Hypothalamus (tissue), 51 donors: ENCODE results near the gene RPUSD2.
"Not testable (repeated sequence)": the region's sequence is repeated elsewhere in the genome, so short reads cannot be mapped to it uniquely, and the experiment has no call there.

Source experiments
- DNase-seq, 51 donors: peaks; one replicate each; lab custom pipeline; 2025; lab: John Stamatoyannopoulos, UW

RPUSD2 gene

DNA sequence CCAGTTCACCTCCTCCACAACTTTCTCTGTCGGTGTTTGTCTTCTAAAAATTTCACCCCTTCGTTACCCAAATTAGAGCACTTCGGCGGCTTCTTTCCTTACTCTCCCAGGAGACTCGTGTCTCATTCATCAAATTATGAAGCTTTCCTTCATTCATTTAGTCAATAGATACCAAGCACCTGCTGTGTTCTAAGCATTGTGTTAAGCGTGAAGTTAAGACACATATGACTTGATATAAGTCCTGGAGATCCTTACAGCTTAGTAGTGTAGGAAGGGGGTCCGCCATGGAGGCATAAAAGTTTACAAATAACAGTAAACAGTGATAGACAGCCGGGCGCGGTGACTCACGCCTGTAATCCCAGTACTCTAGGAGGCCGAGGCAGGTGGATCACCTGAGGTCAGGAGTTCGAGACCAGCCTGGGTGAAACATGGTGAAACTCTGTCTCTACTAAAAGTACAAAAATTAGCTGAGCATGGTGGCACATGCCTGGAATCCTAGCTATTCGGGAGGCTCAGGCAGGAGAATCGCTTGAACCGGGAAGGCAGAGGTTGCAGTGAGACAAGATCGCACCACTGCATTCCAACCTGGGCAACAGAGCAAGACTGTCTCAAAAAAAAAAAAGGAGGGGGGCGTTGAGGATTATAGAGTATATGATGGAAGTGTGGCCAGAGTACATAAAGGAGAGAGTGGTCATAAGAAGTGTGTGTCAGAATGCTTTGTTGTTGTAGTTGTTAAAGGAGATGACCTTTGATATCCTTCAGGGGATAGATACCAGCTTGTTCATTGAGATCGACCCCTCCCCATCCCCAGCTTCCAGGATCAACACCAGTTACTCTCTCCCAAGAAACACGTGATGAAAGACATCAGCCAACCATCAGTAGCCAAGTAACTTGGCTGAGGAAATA lies 3.5 kb upstream of the RPUSD2 start:
- DNase-seq: no peak

DNA sequence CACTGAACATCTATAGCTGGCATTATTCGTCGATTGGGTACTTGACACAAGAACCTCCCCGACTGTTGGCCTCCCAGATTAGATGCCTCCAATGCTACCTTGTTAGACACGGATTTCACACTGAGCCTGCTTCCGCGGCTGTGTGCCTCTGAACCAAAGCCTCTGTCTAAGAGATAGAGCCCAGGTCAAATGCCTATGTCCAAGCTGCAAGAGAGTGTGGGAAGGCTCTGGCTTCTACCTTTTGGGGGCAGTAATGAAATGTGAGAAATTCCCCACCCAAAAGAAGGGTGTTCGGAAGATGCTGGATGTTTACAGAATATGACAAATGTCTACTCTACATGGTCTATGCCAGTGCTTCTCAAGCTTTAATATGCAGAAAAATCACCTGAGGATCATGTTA lies 2.0 kb upstream of the RPUSD2 start:
- peak in 3 of 51 donors; percentile 7 to 8 (median 8) for DNase-seq

DNA sequence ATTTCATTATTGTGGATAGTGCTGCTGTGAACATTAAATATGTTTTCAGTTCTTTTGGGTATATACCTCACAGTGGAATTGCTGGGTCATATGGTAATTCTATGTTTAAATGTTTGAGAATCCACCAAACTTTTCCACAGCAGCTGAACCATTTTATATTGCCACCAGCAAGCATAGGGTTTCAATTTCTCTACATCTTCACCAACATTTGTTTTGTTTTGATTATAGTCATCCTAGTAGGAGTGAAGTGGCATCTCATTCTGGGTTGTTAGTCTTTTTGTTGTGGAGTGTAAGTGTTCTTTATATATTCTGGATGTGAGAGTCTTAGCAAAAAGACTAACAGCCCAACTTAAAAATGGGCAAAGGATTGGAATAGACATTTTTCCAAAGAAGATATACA lies 6.0 kb downstream of the RPUSD2 start:
- no peak for DNase-seq

DNA sequence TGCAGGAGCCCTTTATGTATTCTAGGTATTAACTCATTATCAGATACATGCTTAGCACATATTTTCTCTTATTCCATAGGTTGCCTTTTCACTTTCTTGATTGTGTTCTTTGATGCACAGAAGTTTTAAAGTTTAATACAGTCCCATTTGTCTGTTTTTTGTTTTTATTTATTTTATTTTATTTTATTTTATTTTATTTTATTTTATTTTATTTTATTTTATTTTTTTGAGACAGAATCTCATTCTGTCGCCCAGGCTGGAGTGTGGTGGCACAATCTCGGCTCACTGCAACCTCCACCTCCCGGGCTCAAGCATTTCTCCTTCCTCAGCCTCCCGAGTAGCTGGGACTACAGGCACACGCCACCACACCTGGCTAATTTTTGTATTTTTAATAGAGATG lies 7.8 kb downstream of the RPUSD2 start:
- DNase-seq: not testable (repeated sequence)

DNA sequence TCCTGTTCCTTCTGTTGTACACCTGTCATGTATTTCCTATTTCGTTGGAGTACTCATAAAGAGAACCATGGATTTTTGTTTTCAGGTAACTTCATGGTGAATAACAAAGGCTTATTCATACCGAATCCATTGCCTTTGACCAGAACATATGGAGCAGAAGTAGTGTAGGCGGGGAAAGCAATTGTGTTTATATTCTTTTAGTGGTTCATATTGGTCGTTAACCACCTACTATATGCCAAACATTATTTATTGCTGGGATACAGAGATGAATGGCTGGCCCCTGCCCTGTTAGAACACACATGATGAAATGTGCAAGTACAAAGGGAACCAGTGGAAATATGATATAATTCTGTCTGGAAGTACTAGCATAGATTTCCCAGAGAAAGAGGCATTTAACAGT lies 9.8 kb downstream of the RPUSD2 start:
- no peak for DNase-seq

DNA sequence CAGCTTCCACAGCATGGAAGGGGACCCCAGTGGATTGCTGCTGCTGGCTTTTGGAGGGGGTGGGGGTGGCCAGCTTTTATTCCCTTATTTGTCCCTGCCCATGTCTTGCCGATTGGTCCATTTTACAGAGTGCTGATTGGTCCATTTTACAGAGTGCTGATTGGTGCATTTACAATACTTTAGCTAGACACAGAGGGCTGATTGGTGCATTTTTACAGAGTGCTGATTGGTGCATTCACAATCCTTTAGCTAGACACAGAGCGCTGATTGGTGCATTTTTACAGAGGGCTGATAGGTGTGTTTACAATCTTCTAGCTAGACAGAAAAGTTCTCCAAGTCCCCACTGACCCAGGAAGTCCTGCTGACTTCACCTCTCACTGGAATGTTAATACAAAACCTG lies 12.7 kb downstream of the RPUSD2 start:
- not testable (repeated sequence) for DNase-seq

DNA sequence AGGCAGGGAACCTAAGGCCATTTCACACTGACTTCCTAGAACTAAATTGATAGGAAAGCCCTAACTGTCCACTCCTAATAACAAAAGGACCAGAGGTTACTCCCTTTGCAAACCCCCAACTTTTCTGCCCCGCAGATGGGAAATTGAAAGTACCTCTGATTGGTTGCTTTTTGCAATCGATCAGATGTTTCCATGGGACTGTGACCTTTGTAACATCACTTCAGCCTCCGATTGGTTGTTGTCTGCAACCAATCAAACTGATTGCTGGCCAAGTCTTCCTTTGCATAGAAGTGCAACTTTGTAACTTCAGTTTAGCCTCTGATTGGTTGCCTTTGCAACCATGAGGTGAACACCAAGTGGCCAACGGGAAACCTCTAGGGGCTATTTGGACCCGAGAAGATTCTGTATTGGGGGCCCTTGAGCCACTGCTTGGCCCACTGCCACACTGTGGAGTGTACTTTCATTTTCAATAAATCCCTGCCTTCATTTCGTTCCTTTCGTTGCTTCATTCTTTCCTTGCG lies 13.7 kb downstream of the RPUSD2 start:
- peak in 7 of 51 donors; percentile 1 to 28 (median 7) for DNase-seq

DNA sequence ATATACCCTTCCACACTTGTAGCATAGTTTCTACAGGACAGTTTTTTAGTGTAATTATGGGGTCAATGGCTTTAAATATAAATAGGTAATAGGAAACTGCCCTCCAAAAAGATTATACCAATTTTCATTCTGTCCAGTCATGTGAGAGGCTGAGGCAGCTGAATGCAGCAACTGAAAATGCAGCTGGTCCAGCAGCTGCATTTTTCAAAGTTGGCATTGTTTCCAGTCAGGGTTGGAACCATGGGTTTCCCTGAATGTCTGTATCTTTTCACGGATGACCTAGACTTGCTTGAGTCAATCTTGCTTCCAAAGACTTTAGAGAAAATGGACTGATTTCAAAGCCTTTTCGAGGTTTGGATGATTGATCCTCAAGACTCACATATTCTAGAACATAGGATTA lies 15.1 kb downstream of the RPUSD2 start:
- peak in 18 of 51 donors; percentile 2 to 60 (median 21) for DNase-seq

DNA sequence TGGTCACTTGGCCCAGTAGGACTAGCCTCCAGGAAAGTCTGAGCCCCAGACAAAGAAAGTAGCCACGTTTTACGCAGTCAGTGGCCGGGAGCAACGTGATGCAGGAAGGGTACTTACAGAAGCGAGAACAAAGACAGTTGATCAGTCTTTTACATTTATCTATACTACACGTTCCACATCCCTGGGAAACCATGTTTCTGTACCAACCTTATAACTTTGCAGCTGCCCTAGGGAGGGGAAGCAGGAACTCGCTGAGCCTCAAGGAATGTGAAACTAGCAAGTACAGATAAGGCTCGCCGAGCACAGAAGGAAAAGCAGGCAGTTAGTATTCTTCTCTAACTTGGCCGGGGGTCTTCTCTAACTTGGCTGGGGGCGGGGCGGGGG lies 21.6 kb downstream of the RPUSD2 start:
- no peak for DNase-seq

DNA sequence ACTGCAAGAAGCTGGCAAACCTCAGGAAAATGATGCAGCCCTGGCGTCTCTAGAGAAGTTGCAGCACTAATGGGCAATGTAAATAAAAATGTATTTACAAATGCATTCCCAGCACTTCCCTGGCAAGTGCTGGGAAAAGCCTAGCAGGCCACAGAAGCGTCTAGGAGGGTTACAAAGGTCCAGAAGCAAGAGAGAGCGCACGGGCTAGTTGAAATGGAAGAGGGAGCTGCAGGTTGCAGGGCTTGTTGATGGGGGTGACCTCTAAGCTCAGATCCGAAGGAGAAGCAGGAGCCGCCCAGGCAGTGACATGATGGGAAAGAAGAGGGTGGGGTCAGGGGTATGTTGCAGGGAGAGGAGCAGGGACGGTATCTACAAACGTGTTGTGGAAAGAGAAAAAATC lies 22.3 kb downstream of the RPUSD2 start:
- no peak for DNase-seq

DNA sequence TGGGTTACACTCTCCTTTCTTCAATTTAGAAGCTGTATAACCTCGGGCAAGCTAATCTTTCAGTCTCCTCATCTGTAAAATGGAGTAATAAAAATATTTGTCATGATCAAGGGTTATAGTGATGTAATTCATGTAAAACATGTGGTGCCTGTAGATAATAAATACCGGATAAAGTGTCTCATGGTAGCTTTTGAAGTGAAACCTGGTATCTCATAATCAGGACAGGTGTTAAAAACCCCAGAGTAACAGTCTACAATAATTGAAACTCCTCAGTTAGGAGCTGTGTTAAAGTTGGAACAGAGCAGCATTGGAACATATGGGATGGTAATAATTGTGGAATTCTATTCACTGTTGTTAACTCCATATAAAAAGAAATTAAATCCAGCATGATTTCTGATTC lies 24.1 kb downstream of the RPUSD2 start:
- DNase-seq: no peak

DNA sequence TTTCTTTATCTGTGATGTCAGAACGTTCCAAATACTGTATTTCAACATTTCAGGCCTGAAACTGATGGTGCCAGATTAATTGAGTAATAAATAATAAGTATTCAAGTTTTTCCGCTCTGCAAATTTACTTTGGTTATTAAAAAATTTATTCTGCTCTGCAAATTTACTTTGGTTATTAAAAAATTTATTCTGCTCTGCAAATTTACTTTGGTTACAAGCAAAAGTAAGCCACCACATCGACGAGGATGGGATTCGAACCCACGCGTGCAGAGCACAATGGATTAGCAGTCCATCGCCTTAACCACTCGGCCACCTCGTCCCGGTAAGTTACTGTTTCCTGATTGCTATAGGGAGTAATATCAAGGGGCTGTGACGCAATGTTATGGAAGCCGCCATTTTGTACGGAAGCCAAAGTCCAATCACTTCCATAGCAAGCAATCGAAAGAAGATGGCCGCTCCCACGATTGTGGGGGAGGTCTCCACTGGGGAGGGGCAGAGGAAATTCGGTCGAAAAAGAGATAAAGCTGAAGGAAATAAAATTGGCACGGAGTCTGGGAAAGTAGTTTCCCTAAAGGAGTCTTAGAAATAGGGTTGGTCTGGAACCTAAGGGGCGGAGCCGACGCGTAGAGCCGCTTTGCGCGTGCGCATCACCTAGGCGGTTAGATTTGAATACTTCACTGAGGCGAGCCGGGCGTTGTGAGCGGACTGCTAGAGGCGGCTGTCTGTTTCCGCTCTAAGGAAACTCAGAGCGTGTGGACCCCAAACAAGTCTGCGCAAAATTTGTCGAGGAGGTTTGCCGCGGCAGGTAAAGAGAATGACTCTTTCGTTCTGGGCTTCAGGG lies 24.7 kb downstream of the RPUSD2 start, which contains the start of gene KNL1:
TSS of gene KNL1 (plus strand) at position 662 of the 841 bp plus-strand sequence. CDS start 8,683 bp downstream, outside the sequence.
- DNase-seq: peak; percentile 57 to 99 (median 89)

DNA sequence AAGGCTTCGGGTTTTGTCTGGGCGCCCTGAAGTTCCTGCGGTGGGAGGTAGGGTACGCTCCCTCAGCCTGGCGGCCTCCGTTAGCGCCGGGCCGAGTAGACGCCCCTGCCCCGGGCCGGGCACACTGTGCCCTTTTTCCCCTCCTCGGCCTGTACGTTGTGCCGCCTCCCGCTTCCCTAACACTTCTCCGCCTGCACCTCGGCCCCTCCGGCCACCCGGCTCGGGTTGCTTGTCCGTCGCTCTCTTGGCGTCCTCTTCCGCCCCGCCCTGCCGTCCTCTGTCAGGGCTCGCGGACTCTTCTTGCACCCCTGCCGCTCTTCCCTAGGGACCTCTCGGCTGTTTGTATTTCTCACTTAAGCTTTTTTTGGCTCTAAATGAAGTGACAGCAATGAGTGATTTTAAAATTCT lies 25.3 kb downstream of the RPUSD2 start:
- peak in 3 of 51 donors; percentile 11 to 42 (median 40) for DNase-seq

DNA sequence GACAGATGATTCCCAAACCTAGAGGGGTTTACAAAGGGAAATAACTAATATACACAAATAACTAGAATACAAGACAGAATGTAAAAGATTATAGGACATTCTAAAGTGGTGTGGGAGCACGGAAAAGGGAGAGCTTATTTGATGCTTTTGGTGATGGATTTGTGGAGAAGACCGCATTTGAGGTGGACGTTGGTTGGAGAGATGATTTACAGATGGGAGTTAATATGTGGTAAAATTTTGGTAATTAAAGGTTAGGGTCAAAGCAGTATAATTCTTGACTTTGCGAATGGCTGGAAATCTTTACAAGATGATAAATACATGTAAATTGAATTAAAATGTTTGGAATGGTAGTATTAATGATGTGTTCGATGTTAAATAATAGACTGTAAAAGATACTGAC lies 26.1 kb downstream of the RPUSD2 start:
- no peak for DNase-seq

DNA sequence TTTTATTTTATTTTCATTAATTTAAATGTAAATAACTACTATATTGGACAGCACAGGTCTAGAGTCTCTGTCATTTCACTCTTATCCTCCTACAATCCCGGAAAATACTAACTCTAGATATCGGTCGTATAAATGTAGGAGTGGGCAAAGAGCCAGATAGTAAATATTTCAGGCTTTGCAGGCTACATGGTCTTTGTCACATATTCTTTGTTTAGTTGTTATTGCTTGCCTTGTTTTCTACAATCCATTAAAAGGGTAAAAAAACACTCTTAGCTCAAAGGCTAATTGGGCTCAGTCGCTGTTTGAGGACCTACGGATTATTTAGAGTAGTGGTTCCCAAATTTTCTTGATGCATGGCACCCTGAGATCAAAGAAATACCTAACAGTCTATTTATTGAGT lies 26.7 kb downstream of the RPUSD2 start:
- DNase-seq: no peak

DNA sequence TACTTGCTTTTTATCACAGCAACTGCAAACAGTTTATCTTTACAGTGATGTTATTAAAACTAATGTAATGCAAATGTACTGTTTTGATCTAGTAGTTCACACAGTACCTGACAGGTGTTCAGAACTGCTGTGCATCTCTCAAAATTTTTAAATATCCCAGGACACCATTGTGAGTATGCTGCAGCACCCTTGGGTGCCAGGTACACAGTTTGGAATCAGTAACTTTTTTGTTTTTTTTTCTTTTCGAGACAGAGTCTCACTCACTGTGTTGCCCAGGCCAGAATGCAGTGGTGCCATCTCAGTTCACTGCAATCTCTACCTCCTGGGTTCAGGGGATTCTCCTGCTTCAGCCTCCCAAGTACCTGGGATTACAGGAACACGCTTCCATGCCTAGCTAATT lies 27.9 kb downstream of the RPUSD2 start:
- DNase-seq: no peak

DNA sequence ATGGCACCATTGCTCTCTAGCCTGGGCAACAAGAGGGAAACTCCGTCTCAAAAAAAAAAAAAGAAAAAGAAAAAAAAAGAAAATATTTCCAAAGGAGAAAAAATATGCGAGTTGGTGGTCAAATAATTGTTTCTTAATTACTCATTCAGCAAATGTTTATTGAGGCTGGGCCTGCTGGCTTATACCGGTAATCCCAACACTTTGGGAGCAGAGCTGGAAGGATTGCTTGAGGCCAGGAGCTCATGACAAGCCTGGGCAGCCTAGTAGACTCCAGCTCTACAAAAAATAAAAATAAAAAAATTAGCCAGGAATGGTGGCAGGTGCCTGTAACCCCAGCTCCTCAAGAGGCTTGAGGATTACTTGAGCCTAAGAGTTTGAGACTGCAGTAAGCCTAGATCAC lies 29.0 kb downstream of the RPUSD2 start:
- DNase-seq: no peak

DNA sequence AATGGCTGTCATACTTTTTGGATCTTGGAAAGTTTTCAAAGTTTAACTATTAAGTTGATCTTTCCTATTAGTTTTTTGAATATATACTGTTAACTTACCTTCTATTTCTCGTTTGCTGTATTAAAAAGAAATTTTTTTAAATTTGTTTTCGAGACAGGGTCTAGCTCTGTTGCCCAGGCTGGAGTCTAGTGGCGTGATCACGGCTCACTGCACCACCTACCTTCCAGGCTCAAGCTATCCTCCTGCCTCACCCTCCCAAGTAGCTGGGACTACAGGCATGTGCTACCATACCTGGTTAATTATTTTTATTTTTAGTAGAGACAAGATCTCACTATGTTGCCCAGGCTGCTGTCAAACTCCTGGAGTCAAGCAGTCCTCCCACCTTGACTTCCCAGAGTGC lies 29.6 kb downstream of the RPUSD2 start:
- DNase-seq: no peak

DNA sequence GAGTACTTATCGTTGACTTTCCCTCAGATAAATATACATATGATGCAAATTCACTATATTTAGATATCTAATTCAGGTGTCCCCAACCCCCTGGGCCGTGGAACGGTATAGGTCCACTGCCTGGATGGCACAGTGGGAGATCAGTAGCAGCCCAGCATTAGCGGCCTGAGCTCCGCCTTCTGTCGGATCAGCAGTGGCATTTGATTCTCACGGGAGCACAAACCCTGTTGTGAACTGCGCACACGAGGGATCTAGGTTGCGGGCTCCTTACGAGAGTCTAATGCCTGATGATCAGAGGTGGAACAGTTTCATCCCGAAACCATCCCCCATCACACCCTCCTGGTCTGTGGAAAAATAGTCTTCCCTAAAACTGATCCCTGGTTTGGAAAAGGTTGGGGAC lies 31.9 kb downstream of the RPUSD2 start:
- DNase-seq: no peak

DNA sequence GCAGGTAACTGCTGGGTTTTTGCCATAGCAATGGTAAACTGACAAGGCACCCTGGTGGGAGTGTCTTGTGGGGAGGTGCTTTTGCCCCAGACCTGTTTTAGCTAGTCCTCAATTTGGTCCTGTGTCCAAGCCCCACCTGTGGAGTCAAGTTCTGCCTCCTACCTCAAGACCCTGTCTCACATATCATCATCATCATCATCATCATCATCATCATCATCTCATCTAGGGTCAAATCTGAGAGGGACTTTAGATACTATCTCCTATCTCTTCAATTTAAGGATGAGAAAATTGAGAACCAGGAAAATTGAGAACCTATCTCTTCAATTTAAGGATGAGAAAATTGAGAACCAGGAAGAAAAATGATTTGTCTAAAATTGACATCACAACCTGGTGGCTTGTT lies 34.8 kb downstream of the RPUSD2 start:
- no peak for DNase-seq

DNA sequence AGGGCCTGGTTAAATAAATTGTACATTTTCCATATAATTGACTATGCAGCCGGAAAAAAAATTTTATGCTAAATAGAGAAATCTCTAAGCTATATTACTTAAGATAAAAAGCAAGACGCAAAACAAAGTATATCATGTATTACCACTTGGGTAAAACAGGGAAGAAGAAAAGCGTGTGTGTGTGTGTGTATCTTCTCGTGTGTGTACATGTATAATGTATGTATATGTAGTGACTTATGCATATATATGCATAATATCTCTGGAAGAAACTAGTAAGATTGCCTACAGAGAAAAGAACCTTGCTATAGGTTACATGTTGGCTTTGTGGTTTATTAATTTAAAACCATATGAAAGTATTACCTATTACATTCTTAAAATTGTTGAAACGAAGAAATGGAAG lies 44.0 kb downstream of the RPUSD2 start:
- no peak for DNase-seq
